ENCODE measurements around the gene RBM17. TPM values are rescaled to one million over a fixed set of nuclear protein-coding genes. Genes with fewer than 3 reads are reported as not detected.

RBM17 gene
- total and polyA plus RNA-seq, 10 of the 15 experiments (the other 5 are each of a cell fraction or from before 2014, with no cell fraction given) = 28.4 to 181 (median 83.9) TPM

GRCh38 chr10:6144406-6145165, 55.8 kb downstream of the RBM17 start (continued):
- TF ChIP-seq, protein P1, sequence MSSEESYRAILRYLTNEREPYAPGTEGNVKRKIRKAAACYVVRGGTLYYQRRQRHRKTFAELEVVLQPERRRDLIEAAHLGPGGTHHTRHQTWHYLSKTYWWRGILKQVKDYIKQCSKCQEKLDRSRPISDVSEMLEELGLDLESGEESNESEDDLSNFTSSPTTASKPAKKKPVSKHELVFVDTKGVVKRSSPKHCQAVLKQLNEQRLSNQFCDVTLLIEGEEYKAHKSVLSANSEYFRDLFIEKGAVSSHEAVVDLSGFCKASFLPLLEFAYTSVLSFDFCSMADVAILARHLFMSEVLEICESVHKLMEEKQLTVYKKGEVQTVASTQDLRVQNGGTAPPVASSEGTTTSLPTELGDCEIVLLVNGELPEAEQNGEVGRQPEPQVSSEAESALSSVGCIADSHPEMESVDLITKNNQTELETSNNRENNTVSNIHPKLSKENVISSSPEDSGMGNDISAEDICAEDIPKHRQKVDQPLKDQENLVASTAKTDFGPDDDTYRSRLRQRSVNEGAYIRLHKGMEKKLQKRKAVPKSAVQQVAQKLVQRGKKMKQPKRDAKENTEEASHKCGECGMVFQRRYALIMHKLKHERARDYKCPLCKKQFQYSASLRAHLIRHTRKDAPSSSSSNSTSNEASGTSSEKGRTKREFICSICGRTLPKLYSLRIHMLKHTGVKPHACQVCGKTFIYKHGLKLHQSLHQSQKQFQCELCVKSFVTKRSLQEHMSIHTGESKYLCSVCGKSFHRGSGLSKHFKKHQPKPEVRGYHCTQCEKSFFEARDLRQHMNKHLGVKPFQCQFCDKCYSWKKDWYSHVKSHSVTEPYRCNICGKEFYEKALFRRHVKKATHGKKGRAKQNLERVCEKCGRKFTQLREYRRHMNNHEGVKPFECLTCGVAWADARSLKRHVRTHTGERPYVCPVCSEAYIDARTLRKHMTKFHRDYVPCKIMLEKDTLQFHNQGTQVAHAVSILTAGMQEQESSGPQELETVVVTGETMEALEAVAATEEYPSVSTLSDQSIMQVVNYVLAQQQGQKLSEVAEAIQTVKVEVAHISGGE (CRISPR knock-in tag; IDR thresholded peaks at IDR 0.05) = no peak
- no peak for TF ChIP-seq TCF7 (IDR thresholded peaks at IDR 0.05; ENCODE audit: borderline replicate concordance)
- TF ChIP-seq CREM (IDR thresholded peaks at IDR 0.05; ENCODE audit: low read depth) = no peak
- peak; percentile 54; the same call in 1 of the 2 replicates for TF ChIP-seq POLR2AphosphoS5 (IDR thresholded peaks at IDR 0.05; ENCODE audit: low read length)
- no peak for TF ChIP-seq NR2C2 (IDR thresholded peaks at IDR 0.05; ENCODE audit: borderline replicate concordance, control insufficient read depth, insufficient read length, low read depth)
- TF ChIP-seq, protein P2, sequence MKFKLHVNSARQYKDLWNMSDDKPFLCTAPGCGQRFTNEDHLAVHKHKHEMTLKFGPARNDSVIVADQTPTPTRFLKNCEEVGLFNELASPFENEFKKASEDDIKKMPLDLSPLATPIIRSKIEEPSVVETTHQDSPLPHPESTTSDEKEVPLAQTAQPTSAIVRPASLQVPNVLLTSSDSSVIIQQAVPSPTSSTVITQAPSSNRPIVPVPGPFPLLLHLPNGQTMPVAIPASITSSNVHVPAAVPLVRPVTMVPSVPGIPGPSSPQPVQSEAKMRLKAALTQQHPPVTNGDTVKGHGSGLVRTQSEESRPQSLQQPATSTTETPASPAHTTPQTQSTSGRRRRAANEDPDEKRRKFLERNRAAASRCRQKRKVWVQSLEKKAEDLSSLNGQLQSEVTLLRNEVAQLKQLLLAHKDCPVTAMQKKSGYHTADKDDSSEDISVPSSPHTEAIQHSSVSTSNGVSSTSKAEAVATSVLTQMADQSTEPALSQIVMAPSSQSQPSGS (IDR thresholded peaks at IDR 0.05; ENCODE audit: low read length) = no peak
- TF ChIP-seq BCL3 (IDR thresholded peaks at IDR 0.05; ENCODE audit: borderline replicate concordance, insufficient read depth, low read depth, low read length, poor library complexity, severe bottlenecking) = no peak
- TF ChIP-seq JUND (IDR thresholded peaks at IDR 0.05; ENCODE audit: low read depth, low read length) = no peak
- no peak for TF ChIP-seq NFYA (IDR thresholded peaks at IDR 0.05; ENCODE audit: borderline replicate concordance, low read depth, low read length)
- TF ChIP-seq, protein P3, sequence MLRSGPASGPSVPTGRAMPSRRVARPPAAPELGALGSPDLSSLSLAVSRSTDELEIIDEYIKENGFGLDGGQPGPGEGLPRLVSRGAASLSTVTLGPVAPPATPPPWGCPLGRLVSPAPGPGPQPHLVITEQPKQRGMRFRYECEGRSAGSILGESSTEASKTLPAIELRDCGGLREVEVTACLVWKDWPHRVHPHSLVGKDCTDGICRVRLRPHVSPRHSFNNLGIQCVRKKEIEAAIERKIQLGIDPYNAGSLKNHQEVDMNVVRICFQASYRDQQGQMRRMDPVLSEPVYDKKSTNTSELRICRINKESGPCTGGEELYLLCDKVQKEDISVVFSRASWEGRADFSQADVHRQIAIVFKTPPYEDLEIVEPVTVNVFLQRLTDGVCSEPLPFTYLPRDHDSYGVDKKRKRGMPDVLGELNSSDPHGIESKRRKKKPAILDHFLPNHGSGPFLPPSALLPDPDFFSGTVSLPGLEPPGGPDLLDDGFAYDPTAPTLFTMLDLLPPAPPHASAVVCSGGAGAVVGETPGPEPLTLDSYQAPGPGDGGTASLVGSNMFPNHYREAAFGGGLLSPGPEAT (IDR thresholded peaks at IDR 0.05; ENCODE audit: low read depth) = peak; percentile 57; the same call in 1 of the 2 replicates
- no peak for TF ChIP-seq E2F8 (IDR thresholded peaks at IDR 0.05; ENCODE audit: low read depth, partially characterized antibody)
- no peak for TF ChIP-seq CHD4 (IDR thresholded peaks at IDR 0.05)
- TF ChIP-seq, protein P4, sequence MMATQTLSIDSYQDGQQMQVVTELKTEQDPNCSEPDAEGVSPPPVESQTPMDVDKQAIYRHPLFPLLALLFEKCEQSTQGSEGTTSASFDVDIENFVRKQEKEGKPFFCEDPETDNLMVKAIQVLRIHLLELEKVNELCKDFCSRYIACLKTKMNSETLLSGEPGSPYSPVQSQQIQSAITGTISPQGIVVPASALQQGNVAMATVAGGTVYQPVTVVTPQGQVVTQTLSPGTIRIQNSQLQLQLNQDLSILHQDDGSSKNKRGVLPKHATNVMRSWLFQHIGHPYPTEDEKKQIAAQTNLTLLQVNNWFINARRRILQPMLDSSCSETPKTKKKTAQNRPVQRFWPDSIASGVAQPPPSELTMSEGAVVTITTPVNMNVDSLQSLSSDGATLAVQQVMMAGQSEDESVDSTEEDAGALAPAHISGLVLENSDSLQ (IDR thresholded peaks at IDR 0.05) = no peak
- TF ChIP-seq IKZF2 (IDR thresholded peaks at IDR 0.05) = peak; percentile 67 to 74
- TF ChIP-seq JUNB (IDR thresholded peaks at IDR 0.05) = peak; percentile 32; the same call in 1 of the 2 replicates
- TF ChIP-seq PAX8 (IDR thresholded peaks at IDR 0.05) = no peak
- TF ChIP-seq RAD21 (IDR thresholded peaks at IDR 0.05; ENCODE audit: insufficient read depth, low read depth, low read length) = no peak
